ENCODE data around the gene FHOD1. TPM values are rescaled to one million over a fixed set of nuclear protein-coding genes. Genes with fewer than 3 reads are reported as not detected.

The FHOD1 gene
- total RNA-seq, 1 experiment from 2014 or later = 37.4 TPM

- Histone ChIP-seq H3K27me3 (ENCODE audit: control insufficient read depth, insufficient read depth, low read length) (no peaks in the 10 kb centered on the region), H3K36me3 (replicated peaks; ENCODE audit: control insufficient read depth, insufficient read depth, low read length) (peaks cover 24% of the 10 kb centered on the region), H3K4me3 (ENCODE audit: insufficient read depth, low read depth, low read length) (no peak overlapping the region)
- DNase-seq = no peak
These were observed 8.3 kb downstream of the FHOD1 start for GRCh38 chr16:67238806-67239470.

- Histone ChIP-seq H3K27me3 (ENCODE audit: control insufficient read depth, insufficient read depth, low read length) (no peaks in the 10 kb centered on the region), H3K4me3 (ENCODE audit: insufficient read depth, low read depth, low read length) (no peak overlapping the region), H3K36me3 (replicated peaks; ENCODE audit: control insufficient read depth, insufficient read depth, low read length) (peaks cover 27% of the 10 kb centered on the region)
- no peak for DNase-seq
These were observed 9.1 kb downstream of the FHOD1 start for GRCh38 chr16:67238278-67238575.

- H3K4me3 ChIP-seq (ENCODE audit: insufficient read depth, low read depth, low read length) = no peak overlapping the region
- H3K36me3 ChIP-seq (replicated peaks; ENCODE audit: control insufficient read depth, insufficient read depth, low read length) = peaks cover 27% of the 10 kb centered on the region
- H3K27me3 ChIP-seq (ENCODE audit: control insufficient read depth, insufficient read depth, low read length) = no peaks in the 10 kb centered on the region
- no peak for DNase-seq
These were observed 9.6 kb downstream of the FHOD1 start for GRCh38 chr16:67237396-67238277.

- DNase-seq = peak; percentile 100
- no peak overlapping the region for H3K4me3 ChIP-seq (ENCODE audit: insufficient read depth, low read depth, low read length)
- peaks cover 29% of the 10 kb centered on the region for H3K36me3 ChIP-seq (replicated peaks; ENCODE audit: control insufficient read depth, insufficient read depth, low read length)
- no peaks in the 10 kb centered on the region for H3K27me3 ChIP-seq (ENCODE audit: control insufficient read depth, insufficient read depth, low read length)
These were observed 10.5 kb downstream of the FHOD1 start for GRCh38 chr16:67236563-67237395.

GRCh38 chr16:67235816-67236562, 11.3 kb downstream of the FHOD1 start:
- Histone ChIP-seq H3K27me3 (ENCODE audit: control insufficient read depth, insufficient read depth, low read length) (no peaks in the 10 kb centered on the region), H3K4me3 (ENCODE audit: insufficient read depth, low read depth, low read length) (no peak overlapping the region), H3K36me3 (replicated peaks; ENCODE audit: control insufficient read depth, insufficient read depth, low read length) (peaks cover 33% of the 10 kb centered on the region)
- DNase-seq = peak; percentile 39

GRCh38 chr16:67234180-67234597, 13.1 kb downstream of the FHOD1 start:
- DNase-seq = no peak
- Histone ChIP-seq H3K4me3 (ENCODE audit: insufficient read depth, low read depth, low read length) (no peak overlapping the region), H3K27me3 (ENCODE audit: control insufficient read depth, insufficient read depth, low read length) (no peaks in the 10 kb centered on the region), H3K36me3 (replicated peaks; ENCODE audit: control insufficient read depth, insufficient read depth, low read length) (peaks cover 43% of the 10 kb centered on the region)

- Histone ChIP-seq H3K36me3 (replicated peaks; ENCODE audit: control insufficient read depth, insufficient read depth, low read length) (peaks cover 46% of the 10 kb centered on the region), H3K4me3 (ENCODE audit: insufficient read depth, low read depth, low read length) (no peak overlapping the region), H3K27me3 (ENCODE audit: control insufficient read depth, insufficient read depth, low read length) (no peaks in the 10 kb centered on the region)
- no peak for DNase-seq
These were observed 13.7 kb downstream of the FHOD1 start for GRCh38 chr16:67233596-67233995.

- DNase-seq = no peak
- Histone ChIP-seq H3K4me3 (ENCODE audit: insufficient read depth, low read depth, low read length) (no peak overlapping the region), H3K36me3 (replicated peaks; ENCODE audit: control insufficient read depth, insufficient read depth, low read length) (peaks cover 41% of the 10 kb centered on the region), H3K27me3 (ENCODE audit: control insufficient read depth, insufficient read depth, low read length) (no peaks in the 10 kb centered on the region)
These were observed 16.2 kb downstream of the FHOD1 start for GRCh38 chr16:67230809-67231660.

- H3K4me3 ChIP-seq (ENCODE audit: insufficient read depth, low read depth, low read length) = no peak overlapping the region
- DNase-seq = no peak
These were observed 17.1 kb downstream of the FHOD1 start for GRCh38 chr16:67229906-67230808.

GRCh38 chr16:67228905-67229304, 18.4 kb downstream of the FHOD1 start:
- no peaks in the 10 kb centered on the region for H3K27me3 ChIP-seq (ENCODE audit: control insufficient read depth, insufficient read depth, low read length)
- H3K36me3 ChIP-seq (replicated peaks; ENCODE audit: control insufficient read depth, insufficient read depth, low read length) = peaks cover 30% of the 10 kb centered on the region
- DNase-seq = no peak
- no peak overlapping the region for H3K4me3 ChIP-seq (ENCODE audit: insufficient read depth, low read depth, low read length)

More at GRCh38 chr16:67229906-67230808, 17.1 kb downstream of the FHOD1 start:
- H3K36me3 ChIP-seq (replicated peaks; ENCODE audit: control insufficient read depth, insufficient read depth, low read length) = peaks cover 37% of the 10 kb centered on the region
- no peaks in the 10 kb centered on the region for H3K27me3 ChIP-seq (ENCODE audit: control insufficient read depth, insufficient read depth, low read length)

- Histone ChIP-seq H3K27me3 (ENCODE audit: control insufficient read depth, insufficient read depth, low read length) (no peaks in the 10 kb centered on the region), H3K4me3 (ENCODE audit: insufficient read depth, low read depth, low read length) (peak overlapping the region; percentile 87; the same call in 1 of the 2 replicates), H3K36me3 (replicated peaks; ENCODE audit: control insufficient read depth, insufficient read depth, low read length) (peaks cover 28% of the 10 kb centered on the region)
- no peak for DNase-seq
These were observed 19.1 kb downstream of the FHOD1 start for GRCh38 chr16:67228034-67228785.

- no peaks in the 10 kb centered on the region for H3K27me3 ChIP-seq (ENCODE audit: control insufficient read depth, insufficient read depth, low read length)
- peaks cover 28% of the 10 kb centered on the region for H3K36me3 ChIP-seq (replicated peaks; ENCODE audit: control insufficient read depth, insufficient read depth, low read length)
- H3K4me3 ChIP-seq (ENCODE audit: insufficient read depth, low read depth, low read length) = peak overlapping the region; percentile 87
- DNase-seq = no peak
These were observed 19.7 kb downstream of the FHOD1 start for GRCh38 chr16:67227567-67227921.
